ENCODE measurements around the gene CNTN1. TPM values are rescaled to one million over a fixed set of nuclear protein-coding genes. Genes with fewer than 3 reads are reported as not detected.

CNTN1 gene
- total RNA-seq, 1 donor = 1.7 TPM

GRCh38 chr12:40668099-40668529, 24.1 kb upstream of the CNTN1 start:
- H3K4me3 ChIP-seq (ENCODE audit: low read depth, low read length) = no peak overlapping the region
- TF ChIP-seq CTCF (IDR thresholded peaks at IDR 0.05; ENCODE audit: insufficient read depth, low read depth, low read length) = no peak
- no peak for DNase-seq (ENCODE audit: low read depth)

GRCh38 chr12:40672741-40673271, 19.4 kb upstream of the CNTN1 start:
- H3K4me3 ChIP-seq (ENCODE audit: low read depth, low read length) = no peak overlapping the region
- TF ChIP-seq CTCF (IDR thresholded peaks at IDR 0.05; ENCODE audit: insufficient read depth, low read depth, low read length) = no peak
- peak; percentile 39 for DNase-seq (ENCODE audit: low read depth)

- TF ChIP-seq CTCF (IDR thresholded peaks at IDR 0.05; ENCODE audit: insufficient read depth, low read depth, low read length) = no peak
- no peak overlapping the region for H3K4me3 ChIP-seq (ENCODE audit: low read depth, low read length)
- DNase-seq (ENCODE audit: low read depth) = no peak
Measured at GRCh38 chr12:40681148-40681547, 11.1 kb upstream of the CNTN1 start.

- no peak overlapping the region for H3K4me3 ChIP-seq (ENCODE audit: low read depth, low read length)
- DNase-seq (ENCODE audit: low read depth) = no peak
- TF ChIP-seq CTCF (IDR thresholded peaks at IDR 0.05; ENCODE audit: insufficient read depth, low read depth, low read length) = no peak
Measured at GRCh38 chr12:40684986-40685385, 7.3 kb upstream of the CNTN1 start.

GRCh38 chr12:40688085-40688725, 4.0 kb upstream of the CNTN1 start:
- H3K4me3 ChIP-seq (ENCODE audit: low read depth, low read length) = no peak overlapping the region
- no peak for TF ChIP-seq CTCF (IDR thresholded peaks at IDR 0.05; ENCODE audit: insufficient read depth, low read depth, low read length)
- DNase-seq (ENCODE audit: low read depth) = no peak

- H3K4me3 ChIP-seq (ENCODE audit: low read depth, low read length) = no peak overlapping the region
- no peak for DNase-seq (ENCODE audit: low read depth)
- no peak for TF ChIP-seq CTCF (IDR thresholded peaks at IDR 0.05; ENCODE audit: insufficient read depth, low read depth, low read length)
Measured at GRCh38 chr12:40689576-40689975, 2.7 kb upstream of the CNTN1 start.

GRCh38 chr12:40692765-40693206, 547 bp downstream of the CNTN1 start:
- H3K4me3 ChIP-seq (ENCODE audit: low read depth, low read length) = peak overlapping the region; percentile 38
- no peak for TF ChIP-seq CTCF (IDR thresholded peaks at IDR 0.05; ENCODE audit: insufficient read depth, low read depth, low read length)
- DNase-seq (ENCODE audit: low read depth) = no peak

All from fibroblast of villous mesenchyme (primary cell).